ENCODE results near the gene IKBKE. TPM values are rescaled to one million over a fixed set of nuclear protein-coding genes. Genes with fewer than 3 reads are reported as not detected.

IKBKE gene
- total and polyA plus RNA-seq, 2 donors: 17.1 to 23.9 TPM

- no peak for DNase-seq (ENCODE audit: low read depth in 6 of 9, low spot score in 9 of 9)
- no peak overlapping the region for H3K27ac ChIP-seq (ENCODE audit: low read depth in 1 of 2, low read length in 1 of 2)
- peaks cover 0 to 4% of the 10 kb centered on the region in 2 donors for H3K4me1 ChIP-seq (ENCODE audit: control insufficient read depth in 2 of 2, insufficient read depth in 2 of 2, low read length in 2 of 2)
- no peak overlapping the region for H3K4me3 ChIP-seq (ENCODE audit: low read length in 2 of 2)
- H3K27me3 ChIP-seq (ENCODE audit: control insufficient read depth in 2 of 2, insufficient read depth in 1 of 2, low read length in 1 of 2): no peaks in the 10 kb centered on the region
- no peaks in the 10 kb centered on the region for H3K9me3 ChIP-seq (ENCODE audit: control insufficient read depth in 2 of 2, insufficient read depth in 1 of 2, low read length in 1 of 2)
- WGBS: 96% methylated on average over 17 of the region's 17 CpGs
- peaks cover 4 to 12% of the 10 kb centered on the region in 2 donors for H3K36me3 ChIP-seq (ENCODE audit: control insufficient read depth in 2 of 2, insufficient read depth in 2 of 2, low read length in 1 of 2)
Observed at GRCh38 chr1:206460836-206461426, 9.3 kb upstream of the IKBKE start.

GRCh38 chr1:206461602-206462455, 8.4 kb upstream of the IKBKE start:
- H3K9me3 ChIP-seq (ENCODE audit: control insufficient read depth in 2 of 2, insufficient read depth in 1 of 2, low read length in 1 of 2): no peaks in the 10 kb centered on the region
- 76% methylated on average over 9 of the region's 9 CpGs for WGBS
- no peaks in the 10 kb centered on the region for H3K27me3 ChIP-seq (ENCODE audit: control insufficient read depth in 2 of 2, insufficient read depth in 1 of 2, low read length in 1 of 2)
- H3K27ac ChIP-seq (ENCODE audit: low read depth in 1 of 2, low read length in 1 of 2): no peak overlapping the region
- DNase-seq (ENCODE audit: low read depth in 6 of 9, low spot score in 9 of 9): peak in 7 of 9 donors; percentile 56 to 85 (median 69)
- peaks cover 4 to 10% of the 10 kb centered on the region in 2 donors for H3K36me3 ChIP-seq (ENCODE audit: control insufficient read depth in 2 of 2, insufficient read depth in 2 of 2, low read length in 1 of 2)
- no peak overlapping the region for H3K4me3 ChIP-seq (ENCODE audit: low read length in 2 of 2)
- peaks cover under 1 to 10% of the 10 kb centered on the region in 2 donors for H3K4me1 ChIP-seq (ENCODE audit: control insufficient read depth in 2 of 2, insufficient read depth in 2 of 2, low read length in 2 of 2)

GRCh38 chr1:206463137-206463536, 7.1 kb upstream of the IKBKE start:
- no peaks in the 10 kb centered on the region for H3K9me3 ChIP-seq (ENCODE audit: control insufficient read depth in 2 of 2, insufficient read depth in 1 of 2, low read length in 1 of 2)
- H3K27ac ChIP-seq (ENCODE audit: low read depth in 1 of 2, low read length in 1 of 2): peak overlapping the region in 1 of 2 donors; percentile 26
- no peak overlapping the region for H3K4me3 ChIP-seq (ENCODE audit: low read length in 2 of 2)
- H3K4me1 ChIP-seq (ENCODE audit: control insufficient read depth in 2 of 2, insufficient read depth in 2 of 2, low read length in 2 of 2): peaks cover 12 to 23% of the 10 kb centered on the region in 2 donors
- no peaks in the 10 kb centered on the region for H3K27me3 ChIP-seq (ENCODE audit: control insufficient read depth in 2 of 2, insufficient read depth in 1 of 2, low read length in 1 of 2)
- WGBS: 89% methylated on average over 1 of the region's 1 CpG
- H3K36me3 ChIP-seq (ENCODE audit: control insufficient read depth in 2 of 2, insufficient read depth in 2 of 2, low read length in 1 of 2): peaks cover 4 to 9% of the 10 kb centered on the region in 2 donors
- DNase-seq (ENCODE audit: low read depth in 6 of 9, low spot score in 9 of 9): no peak

- Histone ChIP-seq H3K27me3 (ENCODE audit: control insufficient read depth in 2 of 2, insufficient read depth in 1 of 2, low read length in 1 of 2) (no peaks in the 10 kb centered on the region), H3K4me1 (ENCODE audit: control insufficient read depth in 2 of 2, insufficient read depth in 2 of 2, low read length in 2 of 2) (peaks cover 12 to 31% of the 10 kb centered on the region in 2 donors), H3K4me3 (ENCODE audit: low read length in 2 of 2) (no peak overlapping the region), H3K36me3 (ENCODE audit: control insufficient read depth in 2 of 2, insufficient read depth in 2 of 2, low read length in 1 of 2) (peaks cover 4% of the 10 kb centered on the region in 2 donors), H3K27ac (ENCODE audit: low read depth in 1 of 2, low read length in 1 of 2) (no peak overlapping the region), H3K9me3 (ENCODE audit: control insufficient read depth in 2 of 2, insufficient read depth in 1 of 2, low read length in 1 of 2) (no peaks in the 10 kb centered on the region)
- 99% methylated on average over 8 of the region's 8 CpGs for WGBS
- DNase-seq (ENCODE audit: low read depth in 6 of 9, low spot score in 9 of 9): no peak
Observed at GRCh38 chr1:206463911-206464310, 6.4 kb upstream of the IKBKE start.

- no peak for DNase-seq (ENCODE audit: low read depth in 6 of 9, low spot score in 9 of 9)
- no peaks in the 10 kb centered on the region for H3K27me3 ChIP-seq (ENCODE audit: control insufficient read depth in 2 of 2, insufficient read depth in 1 of 2, low read length in 1 of 2)
- H3K36me3 ChIP-seq (ENCODE audit: control insufficient read depth in 2 of 2, insufficient read depth in 2 of 2, low read length in 1 of 2): peaks cover 0 to 4% of the 10 kb centered on the region in 2 donors
- no peak overlapping the region for H3K27ac ChIP-seq (ENCODE audit: low read depth in 1 of 2, low read length in 1 of 2)
- H3K4me1 ChIP-seq (ENCODE audit: control insufficient read depth in 2 of 2, insufficient read depth in 2 of 2, low read length in 2 of 2): peaks cover 15 to 37% of the 10 kb centered on the region in 2 donors
- no peak overlapping the region for H3K4me3 ChIP-seq (ENCODE audit: low read length in 2 of 2)
- 74% methylated on average over 4 of the region's 4 CpGs for WGBS
- peaks cover 0 to under 1% of the 10 kb centered on the region in 2 donors for H3K9me3 ChIP-seq (ENCODE audit: control insufficient read depth in 2 of 2, insufficient read depth in 1 of 2, low read length in 1 of 2)
Observed at GRCh38 chr1:206464456-206464964, 5.8 kb upstream of the IKBKE start.

- peaks cover 22 to 50% of the 10 kb centered on the region in 2 donors for H3K4me1 ChIP-seq (ENCODE audit: control insufficient read depth in 2 of 2, insufficient read depth in 2 of 2, low read length in 2 of 2)
- no peaks in the 10 kb centered on the region for H3K27me3 ChIP-seq (ENCODE audit: control insufficient read depth in 2 of 2, insufficient read depth in 1 of 2, low read length in 1 of 2)
- peaks cover 0 to 7% of the 10 kb centered on the region in 2 donors for H3K9me3 ChIP-seq (ENCODE audit: control insufficient read depth in 2 of 2, insufficient read depth in 1 of 2, low read length in 1 of 2)
- DNase-seq (ENCODE audit: low read depth in 6 of 9, low spot score in 9 of 9): no peak
- 89% methylated on average over 2 of the region's 2 CpGs for WGBS
- no peak overlapping the region for H3K27ac ChIP-seq (ENCODE audit: low read depth in 1 of 2, low read length in 1 of 2)
- no peak overlapping the region for H3K4me3 ChIP-seq (ENCODE audit: low read length in 2 of 2)
- peaks cover 0 to 2% of the 10 kb centered on the region in 2 donors for H3K36me3 ChIP-seq (ENCODE audit: control insufficient read depth in 2 of 2, insufficient read depth in 2 of 2, low read length in 1 of 2)
Observed at GRCh38 chr1:206465951-206466350, 4.3 kb upstream of the IKBKE start.

GRCh38 chr1:206466840-206467649, 3.2 kb upstream of the IKBKE start:
- H3K36me3 ChIP-seq (ENCODE audit: control insufficient read depth in 2 of 2, insufficient read depth in 2 of 2, low read length in 1 of 2): no peaks in the 10 kb centered on the region
- WGBS: 74% methylated on average over 15 of the region's 15 CpGs
- H3K27ac ChIP-seq (ENCODE audit: low read depth in 1 of 2, low read length in 1 of 2): peak overlapping the region in 1 of 2 donors; percentile 68
- H3K4me1 ChIP-seq (ENCODE audit: control insufficient read depth in 2 of 2, insufficient read depth in 2 of 2, low read length in 2 of 2): peaks cover 31 to 61% of the 10 kb centered on the region in 2 donors
- H3K27me3 ChIP-seq (ENCODE audit: control insufficient read depth in 2 of 2, insufficient read depth in 1 of 2, low read length in 1 of 2): no peaks in the 10 kb centered on the region
- no peak overlapping the region for H3K4me3 ChIP-seq (ENCODE audit: low read length in 2 of 2)
- DNase-seq (ENCODE audit: low read depth in 6 of 9, low spot score in 9 of 9): peak in 3 of 9 donors; percentile 31 to 57 (median 45)
- H3K9me3 ChIP-seq (ENCODE audit: control insufficient read depth in 2 of 2, insufficient read depth in 1 of 2, low read length in 1 of 2): peaks cover 0 to 7% of the 10 kb centered on the region in 2 donors

GRCh38 chr1:206467915-206468314, 2.4 kb upstream of the IKBKE start:
- peak in 1 of 9 donors; percentile 30 for DNase-seq (ENCODE audit: low read depth in 6 of 9, low spot score in 9 of 9)
- WGBS: 59% methylated on average over 9 of the region's 9 CpGs
- H3K27me3 ChIP-seq (ENCODE audit: control insufficient read depth in 2 of 2, insufficient read depth in 1 of 2, low read length in 1 of 2): no peaks in the 10 kb centered on the region
- H3K9me3 ChIP-seq (ENCODE audit: control insufficient read depth in 2 of 2, insufficient read depth in 1 of 2, low read length in 1 of 2): peaks cover 0 to 7% of the 10 kb centered on the region in 2 donors
- peaks cover 36 to 66% of the 10 kb centered on the region in 2 donors for H3K4me1 ChIP-seq (ENCODE audit: control insufficient read depth in 2 of 2, insufficient read depth in 2 of 2, low read length in 2 of 2)
- H3K4me3 ChIP-seq (ENCODE audit: low read length in 2 of 2): no peak overlapping the region
- H3K36me3 ChIP-seq (ENCODE audit: control insufficient read depth in 2 of 2, insufficient read depth in 2 of 2, low read length in 1 of 2): peaks cover under 1 to 5% of the 10 kb centered on the region in 2 donors
- no peak overlapping the region for H3K27ac ChIP-seq (ENCODE audit: low read depth in 1 of 2, low read length in 1 of 2)

Data from thymus (tissue), 11 donors.